HepG2 (cell line): ENCODE measurements around the gene ACOXL. TPM values are rescaled to one million over a fixed set of nuclear protein-coding genes. Genes with fewer than 3 reads are reported as not detected.

Source experiments
- AGO2 ChIP-seq: fragments of 200-400 bp; formaldehyde crosslinking; optimal IDR thresholded peaks from 2 replicates; pipeline ENCODE3; 2017; ENCODE audit warnings: mild to moderate bottlenecking, low read depth, low read length, moderate library complexity
- CENPT ChIP-seq: sonication (generic); formaldehyde crosslinking; IDR thresholded peaks from 2 replicates; pipeline ENCODE4 v1.8.0; 2022; ENCODE audit warnings: low read depth, mild to moderate bottlenecking, moderate library complexity, missing genetic modification reagents
- CHD4 ChIP-seq: fragments of 200-600 bp; sonication (generic); IDR thresholded peaks from 2 replicates; pipeline ENCODE4 v1.7.0; 2017; ENCODE audit warnings: mild to moderate bottlenecking, low read length, borderline replicate concordance
- HDAC1 ChIP-seq: sonication (generic); formaldehyde crosslinking; IDR thresholded peaks from 2 replicates; pipeline ENCODE4 v1.5.1; 2020; ENCODE audit warnings: mild to moderate bottlenecking, missing genetic modification reagents
- HNF4G ChIP-seq, 2 experiments: sonication (generic) in 1 of 2; formaldehyde crosslinking in 1 of 2; IDR thresholded peaks; 2 replicates each; pipeline versions ENCODE4 v1.4.0 to v1.6.1; 2011 to 2020; ENCODE audit warnings: borderline replicate concordance in 2 of 2, low read depth in 2 of 2, mild to moderate bottlenecking in 2 of 2, low read length in 1 of 2, missing genetic modification reagents in 1 of 2, moderate library complexity in 1 of 2
- IKZF4 ChIP-seq: sonication (generic); formaldehyde crosslinking; IDR thresholded peaks from 2 replicates; pipeline ENCODE4 v1.5.1; 2020; ENCODE audit warnings: borderline replicate concordance, mild to moderate bottlenecking, low read depth, missing genetic modification reagents; ENCODE audit errors: not compliant biosample characterization
- MAFF ChIP-seq: IDR thresholded peaks from 2 replicates; pipeline ENCODE4 v1.6.1; 2011; ENCODE audit warnings: low read depth, low read length, improper control_type of control experiment
- NAIF1 ChIP-seq: sonication (generic); formaldehyde crosslinking; IDR thresholded peaks from 2 replicates; pipeline ENCODE4 v1.5.0; 2020; ENCODE audit warnings: mild to moderate bottlenecking, missing genetic modification reagents, borderline replicate concordance
- NCOR1 ChIP-seq: fragments of 200-600 bp; sonication (generic); IDR thresholded peaks from 2 replicates; pipeline ENCODE4 v1.7.0; 2017; ENCODE audit warnings: antibody characterized with exemption, low read length, borderline replicate concordance
- PHF20 ChIP-seq: sonication (generic); formaldehyde crosslinking; IDR thresholded peaks from 2 replicates; pipeline ENCODE4 v1.5.0; 2020; ENCODE audit warnings: mild to moderate bottlenecking, missing genetic modification reagents
- RARA ChIP-seq: IDR thresholded peaks from 2 replicates; pipeline ENCODE4 v1.6.1; 2016; ENCODE audit warnings: missing genetic modification reagents, missing compliant biosample characterization
- RCOR2 ChIP-seq: IDR thresholded peaks from 2 replicates; pipeline ENCODE4 v1.6.1; 2016; ENCODE audit warnings: missing biosample characterization, missing genetic modification reagents
- REXO4 ChIP-seq: sonication (generic); formaldehyde crosslinking; IDR thresholded peaks from 2 replicates; pipeline ENCODE4 v1.8.0; 2022; ENCODE audit warnings: missing genetic modification reagents, mild to moderate bottlenecking, borderline replicate concordance
- SAFB2 ChIP-seq: sonication (generic); formaldehyde crosslinking; IDR thresholded peaks from 2 replicates; pipeline ENCODE4 v1.5.1; 2020; ENCODE audit warnings: missing genetic modification reagents, low read depth, mild to moderate bottlenecking, borderline replicate concordance
- SRF ChIP-seq: IDR thresholded peaks from 2 replicates; pipeline ENCODE4 v1.6.1; 2011; ENCODE audit warnings: mild to moderate bottlenecking, low read depth, low read length, moderate library complexity
- ZFP37 ChIP-seq: sonication (generic); formaldehyde crosslinking; IDR thresholded peaks from 2 replicates; pipeline ENCODE4 v1.4.0; 2020; ENCODE audit warnings: missing genetic modification reagents, borderline replicate concordance
- ZFY ChIP-seq: sonication (generic); formaldehyde crosslinking; IDR thresholded peaks from 2 replicates; pipeline ENCODE4 v1.4.0; 2020; ENCODE audit warnings: missing genetic modification reagents
- ZKSCAN1 ChIP-seq: fragments of 150-350 bp; IDR thresholded peaks from 2 replicates; pipeline ENCODE4 v1.6.1; 2014; ENCODE audit warnings: low read length
- ZNF446 ChIP-seq: sonication (generic); formaldehyde crosslinking; IDR thresholded peaks from 2 replicates; pipeline ENCODE4 v1.5.0; 2020; ENCODE audit warnings: mild to moderate bottlenecking, missing genetic modification reagents
- ZNF761 ChIP-seq: sonication (generic); formaldehyde crosslinking; conservative IDR thresholded peaks from 2 replicates; pipeline ENCODE4 v1.4.0; 2020; ENCODE audit warnings: mild to moderate bottlenecking, missing genetic modification reagents
- ZNF772 ChIP-seq: sonication (generic); formaldehyde crosslinking; IDR thresholded peaks from 2 replicates; pipeline ENCODE4 v1.5.0; 2020; ENCODE audit warnings: mild to moderate bottlenecking, missing genetic modification reagents
- polyA plus RNA-seq, 8 experiments: library from polyadenylated mRNA; depleted of rRNA in 3 of 8; stranded (reverse) in 7 of 8; unstranded in 1 of 8; fragments of >200 nt; fragmentation: Illumina TruSeq in 4 of 8; extraction: Trizol in 4 of 8; gene quantifications; 2 replicates each; pipeline versions ENCODE4 v1.2.1 to v1.2.3, GENCODE V29; 2011 to 2016; ENCODE audit warnings: low read depth in 4 of 8, missing spikeins in 1 of 8, mixed read lengths in 1 of 8; ENCODE audit not compliant: insufficient read depth in 1 of 8
- total RNA-seq, 5 experiments: library from RNA; depleted of rRNA; stranded (reverse); fragments of >200 nt; fragmentation: Illumina TruSeq; extraction: Trizol; gene quantifications; 2 replicates each; pipeline ENCODE4 v1.2.3, GENCODE V29; 2016; ENCODE audit warnings: low read depth in 1 of 5
- TF ChIP-seq, protein P1 (sequence below), 2 experiments: fragments of 450-650 bp in 1 of 2; sonication (generic) in 1 of 2; formaldehyde crosslinking; IDR thresholded peaks; 2 replicates each; pipeline versions ENCODE4 v1.5.0 to v1.8.0; 2020 to 2022; ENCODE audit warnings: mild to moderate bottlenecking in 1 of 2, missing genetic modification reagents in 1 of 2
- TF ChIP-seq, protein P2 (sequence below): sonication (generic); formaldehyde crosslinking; conservative IDR thresholded peaks from 2 replicates; pipeline ENCODE4 v1.4.0; 2020; ENCODE audit warnings: missing genetic modification reagents
- TF ChIP-seq, protein P3 (sequence below): sonication (generic); formaldehyde crosslinking; IDR thresholded peaks from 2 replicates; pipeline ENCODE4 v1.8.1; 2023; ENCODE audit warnings: mild to moderate bottlenecking, missing genetic modification reagents, borderline replicate concordance
- TF ChIP-seq, protein P4 (sequence below): sonication (generic); formaldehyde crosslinking; IDR thresholded peaks from 2 replicates; pipeline ENCODE4 v1.4.0; 2020; ENCODE audit warnings: mild to moderate bottlenecking, missing genetic modification reagents

The ACOXL gene
- total and polyA plus RNA-seq, 2 of the 13 experiments (the other 11 are each of a cell fraction or from before 2014, with no cell fraction given), result not detected

DNA sequence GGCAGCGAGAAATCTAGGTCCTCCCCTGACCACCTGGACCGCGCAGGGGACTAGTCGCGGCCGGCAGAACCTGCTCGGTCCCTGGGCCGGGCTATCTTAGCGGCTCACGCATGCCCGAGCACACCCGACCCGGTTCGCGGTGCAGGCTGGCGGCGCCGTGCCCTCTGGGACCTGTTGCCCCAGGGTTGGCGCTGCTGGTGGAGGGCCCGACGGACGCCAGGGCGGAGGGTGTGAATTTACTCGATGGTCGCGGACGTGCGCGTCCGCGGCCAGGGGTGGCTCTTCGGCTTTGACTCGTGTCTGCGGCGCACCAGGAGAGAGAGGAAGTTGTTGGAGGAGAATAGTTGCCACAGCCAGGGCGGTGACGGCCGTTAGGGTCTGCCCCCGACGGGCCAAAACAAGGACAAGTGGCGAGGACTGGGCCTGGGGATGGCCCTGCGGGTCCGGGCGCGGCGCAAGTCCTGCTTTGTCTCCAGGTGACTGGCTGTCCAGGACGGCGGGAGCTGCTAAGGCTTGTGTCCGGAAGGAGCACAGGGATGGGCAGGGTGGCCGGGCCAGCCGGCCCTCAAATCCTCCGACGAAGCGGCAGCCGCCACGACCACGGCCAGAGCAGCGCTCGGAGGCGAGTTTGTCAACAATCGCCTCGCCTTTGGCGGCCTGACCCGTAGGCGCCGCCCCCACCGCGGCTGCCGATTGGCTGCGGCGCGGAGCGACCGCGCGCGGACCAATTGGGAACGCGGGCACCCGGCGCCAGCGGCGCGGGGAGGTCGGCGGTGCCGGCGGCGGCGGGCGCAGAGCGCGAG lies 389.7 kb downstream of the ACOXL start (continued):
- TF ChIP-seq AGO2 (peak; percentile 74), IKZF4 (CRISPR knock-in tag) (peak; percentile 23), RARA (CRISPR knock-in tag) (no peak; the same call in 1 of the 2 replicates), ZFP37 (CRISPR knock-in tag) (0 out of 2 replicates have a peak, but pooled peaks have one; percentile 20), NCOR1 (no peak), SAFB2 (CRISPR knock-in tag) (no peak; the same call in 1 of the 2 replicates), ZFY (peak; percentile 79), RCOR2 (CRISPR knock-in tag) (no peak), MAFF (no peak), ZKSCAN1 (no peak), ZNF772 (CRISPR knock-in tag) (no peak), HDAC1 (CRISPR knock-in tag) (peak; percentile 31; the same call in 1 of the 2 replicates), CHD4 (no peak), PHF20 (CRISPR knock-in tag) (no peak), ZNF761 (0 out of 2 replicates have a peak, but pooled peaks have one; percentile 9), REXO4 (no peak), CENPT (CRISPR knock-in tag) (peak; percentile 45), ZNF446 (0 out of 2 replicates have a peak, but pooled peaks have one; percentile 30), NAIF1 (CRISPR knock-in tag) (no peak), HNF4G (IDR thresholded peaks at IDR 0.05; ENCODE audit: borderline replicate concordance, low read depth, low read length) (no peak; the same call in 1 of the 2 replicates), HNF4G (CRISPR knock-in tag; IDR thresholded peaks at IDR 0.05; ENCODE audit: borderline replicate concordance, low read depth) (no peak; the same call in 1 of the 2 replicates), SRF (no peak)
- TF ChIP-seq, protein P1, sequence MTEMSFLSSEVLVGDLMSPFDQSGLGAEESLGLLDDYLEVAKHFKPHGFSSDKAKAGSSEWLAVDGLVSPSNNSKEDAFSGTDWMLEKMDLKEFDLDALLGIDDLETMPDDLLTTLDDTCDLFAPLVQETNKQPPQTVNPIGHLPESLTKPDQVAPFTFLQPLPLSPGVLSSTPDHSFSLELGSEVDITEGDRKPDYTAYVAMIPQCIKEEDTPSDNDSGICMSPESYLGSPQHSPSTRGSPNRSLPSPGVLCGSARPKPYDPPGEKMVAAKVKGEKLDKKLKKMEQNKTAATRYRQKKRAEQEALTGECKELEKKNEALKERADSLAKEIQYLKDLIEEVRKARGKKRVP (CRISPR knock-in tag; IDR thresholded peaks at IDR 0.05), result 0 out of 4 replicates have a peak, but pooled peaks of 1 of the 2 experiments have one; percentile 41
- TF ChIP-seq, protein P2, sequence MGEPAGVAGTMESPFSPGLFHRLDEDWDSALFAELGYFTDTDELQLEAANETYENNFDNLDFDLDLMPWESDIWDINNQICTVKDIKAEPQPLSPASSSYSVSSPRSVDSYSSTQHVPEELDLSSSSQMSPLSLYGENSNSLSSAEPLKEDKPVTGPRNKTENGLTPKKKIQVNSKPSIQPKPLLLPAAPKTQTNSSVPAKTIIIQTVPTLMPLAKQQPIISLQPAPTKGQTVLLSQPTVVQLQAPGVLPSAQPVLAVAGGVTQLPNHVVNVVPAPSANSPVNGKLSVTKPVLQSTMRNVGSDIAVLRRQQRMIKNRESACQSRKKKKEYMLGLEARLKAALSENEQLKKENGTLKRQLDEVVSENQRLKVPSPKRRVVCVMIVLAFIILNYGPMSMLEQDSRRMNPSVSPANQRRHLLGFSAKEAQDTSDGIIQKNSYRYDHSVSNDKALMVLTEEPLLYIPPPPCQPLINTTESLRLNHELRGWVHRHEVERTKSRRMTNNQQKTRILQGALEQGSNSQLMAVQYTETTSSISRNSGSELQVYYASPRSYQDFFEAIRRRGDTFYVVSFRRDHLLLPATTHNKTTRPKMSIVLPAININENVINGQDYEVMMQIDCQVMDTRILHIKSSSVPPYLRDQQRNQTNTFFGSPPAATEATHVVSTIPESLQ (CRISPR knock-in tag), result no peak
- TF ChIP-seq, protein P3, sequence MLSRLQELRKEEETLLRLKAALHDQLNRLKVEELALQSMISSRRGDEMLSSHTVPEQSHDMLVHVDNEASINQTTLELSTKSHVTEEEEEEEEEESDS (CRISPR knock-in tag), result no peak
- TF ChIP-seq, protein P4, sequence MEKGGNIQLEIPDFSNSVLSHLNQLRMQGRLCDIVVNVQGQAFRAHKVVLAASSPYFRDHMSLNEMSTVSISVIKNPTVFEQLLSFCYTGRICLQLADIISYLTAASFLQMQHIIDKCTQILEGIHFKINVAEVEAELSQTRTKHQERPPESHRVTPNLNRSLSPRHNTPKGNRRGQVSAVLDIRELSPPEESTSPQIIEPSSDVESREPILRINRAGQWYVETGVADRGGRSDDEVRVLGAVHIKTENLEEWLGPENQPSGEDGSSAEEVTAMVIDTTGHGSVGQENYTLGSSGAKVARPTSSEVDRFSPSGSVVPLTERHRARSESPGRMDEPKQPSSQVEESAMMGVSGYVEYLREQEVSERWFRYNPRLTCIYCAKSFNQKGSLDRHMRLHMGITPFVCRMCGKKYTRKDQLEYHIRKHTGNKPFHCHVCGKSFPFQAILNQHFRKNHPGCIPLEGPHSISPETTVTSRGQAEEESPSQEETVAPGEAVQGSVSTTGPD (CRISPR knock-in tag), result peak; percentile 42; the same call in 1 of the 2 replicates
